Testis (tissue), 2 donors: ENCODE results near the gene CFAP107.

Experiments
- POLR2A ChIP-seq: fragments of 450-650 bp; IDR thresholded peaks from one replicate; pipeline ENCODE4 v1.6.1; 2017; ENCODE audit warnings: antibody characterized with exemption, mild to moderate bottlenecking, moderate library complexity
- TF ChIP-seq, protein P1 (sequence below), 3 experiments: fragments of 450-650 bp in 2 of 3; fragments of 200-600 bp in 1 of 3; sonication (generic) in 1 of 3; IDR thresholded peaks; one replicate each; pipeline ENCODE4 v1.5.1; 2016 to 2019; ENCODE audit warnings: antibody characterized with exemption in 3 of 3, mild to moderate bottlenecking in 2 of 3, moderate library complexity in 1 of 3

DNA sequence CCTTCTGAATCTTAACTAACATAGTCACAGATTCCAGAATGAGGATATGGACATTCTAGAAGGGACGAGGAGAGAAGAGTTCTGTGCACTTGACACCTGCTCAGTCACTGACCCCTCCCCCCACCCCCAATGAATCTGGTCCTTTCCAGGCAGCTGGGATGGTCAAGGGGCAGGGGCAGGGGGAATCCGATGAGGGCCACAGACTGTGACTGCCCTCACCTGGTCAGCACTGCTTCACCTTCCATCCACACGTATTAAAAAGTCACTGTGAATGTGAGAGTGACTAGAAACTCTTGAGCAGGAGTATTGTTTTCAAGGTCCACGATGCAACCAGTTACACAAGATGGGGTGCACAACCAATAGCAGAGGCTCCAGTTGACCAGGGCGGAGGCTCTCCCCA lies 18.0 kb downstream of the CFAP107 start:
- TF ChIP-seq, protein P1, sequence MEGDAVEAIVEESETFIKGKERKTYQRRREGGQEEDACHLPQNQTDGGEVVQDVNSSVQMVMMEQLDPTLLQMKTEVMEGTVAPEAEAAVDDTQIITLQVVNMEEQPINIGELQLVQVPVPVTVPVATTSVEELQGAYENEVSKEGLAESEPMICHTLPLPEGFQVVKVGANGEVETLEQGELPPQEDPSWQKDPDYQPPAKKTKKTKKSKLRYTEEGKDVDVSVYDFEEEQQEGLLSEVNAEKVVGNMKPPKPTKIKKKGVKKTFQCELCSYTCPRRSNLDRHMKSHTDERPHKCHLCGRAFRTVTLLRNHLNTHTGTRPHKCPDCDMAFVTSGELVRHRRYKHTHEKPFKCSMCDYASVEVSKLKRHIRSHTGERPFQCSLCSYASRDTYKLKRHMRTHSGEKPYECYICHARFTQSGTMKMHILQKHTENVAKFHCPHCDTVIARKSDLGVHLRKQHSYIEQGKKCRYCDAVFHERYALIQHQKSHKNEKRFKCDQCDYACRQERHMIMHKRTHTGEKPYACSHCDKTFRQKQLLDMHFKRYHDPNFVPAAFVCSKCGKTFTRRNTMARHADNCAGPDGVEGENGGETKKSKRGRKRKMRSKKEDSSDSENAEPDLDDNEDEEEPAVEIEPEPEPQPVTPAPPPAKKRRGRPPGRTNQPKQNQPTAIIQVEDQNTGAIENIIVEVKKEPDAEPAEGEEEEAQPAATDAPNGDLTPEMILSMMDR (IDR thresholded peaks at IDR 0.05): no peak
- TF ChIP-seq POLR2A: no peak
